Kidney glomerular epithelial cell (primary cell): ENCODE data around the gene PLS3.
A peak's percentile ranks its signal among the peaks of the same experiment; 100 is the strongest.
"Not testable (repeated sequence)": the region's sequence is repeated elsewhere in the genome, so short reads cannot be mapped to it uniquely, and the experiment has no call there.

Experiments
- DNase-seq: peaks from one replicate; lab custom pipeline; 2025; lab: John Stamatoyannopoulos, UW

PLS3 gene

DNA sequence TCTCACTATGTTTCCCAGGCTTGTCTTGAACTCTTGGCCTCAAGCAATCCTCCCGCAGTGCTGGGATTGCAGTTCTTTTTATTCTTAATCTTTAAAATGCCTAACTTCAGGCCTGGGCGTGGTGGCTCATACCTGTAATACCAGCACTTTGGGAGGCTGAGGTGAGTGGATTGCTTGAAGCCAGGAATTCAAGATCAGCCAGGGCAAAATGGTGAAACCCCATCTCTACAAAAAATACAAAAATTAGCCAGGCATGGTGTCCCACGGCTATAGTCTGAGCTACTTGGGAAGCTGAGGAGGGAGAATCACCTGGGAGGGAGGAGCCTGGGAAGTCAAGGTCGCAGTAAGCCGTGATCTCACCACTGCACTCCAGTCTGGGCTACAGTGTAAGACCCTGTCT is 45.9 kb downstream of the PLS3 start:
- no peak for DNase-seq

DNA sequence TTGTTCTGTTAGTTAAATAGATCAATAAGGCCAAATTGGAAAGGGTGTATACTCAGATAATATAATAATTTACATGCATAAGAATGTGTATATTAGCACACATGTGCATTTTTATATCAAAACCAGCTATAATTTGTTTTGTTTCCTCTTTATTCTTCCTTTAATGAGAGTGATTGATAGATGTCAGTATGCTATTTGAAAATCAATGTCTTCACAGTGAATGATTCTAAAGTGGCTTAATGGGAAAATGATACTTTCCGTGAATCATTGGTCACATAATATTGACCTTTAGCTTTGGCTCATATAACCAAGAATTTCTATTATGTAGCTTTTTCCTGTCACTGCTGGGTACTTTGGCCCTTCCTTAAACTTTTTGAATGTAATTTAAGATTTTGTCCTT is 48.6 kb downstream of the PLS3 start:
- DNase-seq, result no peak

DNA sequence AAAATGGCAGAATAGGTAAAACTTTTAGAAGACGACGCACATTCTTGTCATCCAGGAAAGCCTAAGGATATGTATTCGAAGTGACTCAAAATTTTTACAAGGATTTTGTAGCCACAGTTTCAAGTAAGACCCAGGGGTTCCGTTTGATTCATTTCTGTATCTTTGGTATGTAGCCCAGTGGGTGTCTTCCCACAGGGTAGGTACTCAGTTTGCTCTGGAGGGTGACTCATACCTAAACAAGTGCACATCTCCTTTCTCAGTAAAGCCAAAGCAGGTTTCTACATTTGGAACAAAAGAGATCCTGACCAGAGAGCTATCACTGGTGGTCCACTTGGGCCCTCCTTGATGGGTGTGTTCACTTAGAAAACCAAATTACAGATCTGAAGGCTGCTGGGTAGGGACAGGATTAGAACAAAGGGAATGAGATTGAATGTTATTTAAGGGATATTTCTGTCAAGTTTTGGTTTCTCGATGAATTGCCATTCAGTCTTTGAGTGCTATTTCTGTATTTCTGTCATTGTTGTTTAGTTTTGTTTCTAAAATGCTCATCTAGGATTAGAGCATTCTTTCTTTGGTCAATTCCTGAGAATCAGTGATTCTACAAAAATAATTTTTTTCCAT is 56.1 kb downstream of the PLS3 start:
- peak; percentile 19 for DNase-seq

DNA sequence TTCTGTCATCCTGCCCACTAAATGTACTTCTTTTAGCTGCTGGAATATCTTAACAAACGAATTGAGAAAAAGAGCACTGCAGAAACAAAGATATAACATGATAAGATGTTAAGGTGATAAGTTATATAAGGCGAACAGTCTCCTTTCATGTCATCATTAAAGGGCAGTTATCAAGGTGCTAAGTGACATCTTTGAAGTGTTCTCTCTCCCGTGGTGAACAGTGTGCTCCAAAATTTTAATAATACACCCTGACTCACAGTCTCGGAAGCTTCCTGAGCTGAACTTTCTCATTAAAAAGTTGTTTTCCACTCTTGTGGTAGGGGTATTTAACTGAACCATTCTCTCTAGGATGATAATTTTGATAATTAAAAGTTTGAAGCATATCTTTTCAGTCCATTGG is 61.6 kb downstream of the PLS3 start:
- DNase-seq, result no peak

DNA sequence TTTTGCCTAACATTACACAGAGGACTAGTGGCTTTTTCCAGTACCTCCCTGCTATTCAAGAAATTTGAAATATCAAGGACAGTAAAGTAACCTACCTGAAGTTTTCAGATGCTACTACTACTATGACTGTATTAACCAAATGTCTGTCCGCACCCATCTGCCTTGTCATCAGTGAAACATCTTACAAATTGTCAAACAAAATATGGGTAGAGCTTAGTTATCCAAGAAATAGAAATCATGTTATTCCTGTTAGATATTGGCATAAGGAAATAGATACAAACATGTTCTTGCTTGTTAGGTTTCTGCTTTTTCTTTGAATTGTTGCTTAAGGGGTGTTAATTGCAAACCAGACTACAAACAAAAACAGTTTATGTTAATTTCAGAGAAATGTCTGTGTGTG is 63.9 kb downstream of the PLS3 start:
- DNase-seq, result no peak

DNA sequence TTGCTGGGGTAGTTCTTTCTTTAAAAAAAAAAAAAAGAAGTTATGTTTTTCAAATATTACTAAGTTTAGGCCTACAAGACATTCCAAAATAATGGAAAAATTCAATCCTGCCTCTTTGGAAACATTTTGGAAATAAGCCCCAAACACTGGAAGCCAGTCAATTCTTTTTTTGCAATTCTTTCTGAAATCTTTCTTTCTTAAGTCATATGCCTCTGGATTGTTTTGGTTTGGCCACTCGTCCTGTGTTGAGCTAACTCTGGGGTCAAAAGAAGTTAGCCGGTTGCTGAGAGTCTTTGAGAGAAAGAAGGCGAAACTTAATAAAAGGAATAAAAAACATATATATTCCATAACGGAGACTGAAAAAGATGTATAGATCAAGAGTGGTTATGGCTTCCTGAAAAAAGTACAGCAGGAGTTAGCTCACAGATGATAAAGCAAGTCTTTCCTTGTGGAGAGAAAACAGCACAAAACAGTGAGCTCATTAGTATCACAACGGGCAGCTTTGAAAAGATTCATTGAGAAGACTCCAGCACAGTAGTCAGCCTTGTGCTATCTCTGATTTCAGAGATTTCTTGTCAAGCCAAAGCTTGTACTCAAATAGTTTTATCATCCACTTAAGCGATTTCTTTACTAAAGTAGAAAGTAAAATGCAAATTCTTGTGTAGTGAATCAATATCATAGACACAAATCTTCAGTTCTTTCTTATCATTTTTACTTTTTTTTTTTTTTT is 64.8 kb downstream of the PLS3 start:
- DNase-seq, result no peak

DNA sequence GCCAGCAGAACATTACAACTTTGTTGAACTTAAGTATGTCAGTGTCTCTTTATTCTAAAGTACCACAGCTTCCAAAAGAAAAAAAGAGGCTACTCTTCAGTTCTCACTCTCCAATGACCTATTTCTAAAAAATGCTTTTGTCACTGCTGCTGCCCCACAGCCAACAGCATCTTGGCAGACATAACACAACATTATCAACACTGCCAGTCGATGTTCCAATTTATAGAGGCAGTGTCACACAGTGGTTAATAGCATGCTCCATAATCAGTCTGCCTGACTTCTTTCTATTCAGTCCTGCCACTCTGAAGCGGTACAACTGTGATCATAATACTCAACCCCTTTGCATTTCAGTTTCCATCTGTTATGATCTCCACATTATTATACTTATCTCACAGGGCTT is 69.2 kb downstream of the PLS3 start:
- no peak for DNase-seq

DNA sequence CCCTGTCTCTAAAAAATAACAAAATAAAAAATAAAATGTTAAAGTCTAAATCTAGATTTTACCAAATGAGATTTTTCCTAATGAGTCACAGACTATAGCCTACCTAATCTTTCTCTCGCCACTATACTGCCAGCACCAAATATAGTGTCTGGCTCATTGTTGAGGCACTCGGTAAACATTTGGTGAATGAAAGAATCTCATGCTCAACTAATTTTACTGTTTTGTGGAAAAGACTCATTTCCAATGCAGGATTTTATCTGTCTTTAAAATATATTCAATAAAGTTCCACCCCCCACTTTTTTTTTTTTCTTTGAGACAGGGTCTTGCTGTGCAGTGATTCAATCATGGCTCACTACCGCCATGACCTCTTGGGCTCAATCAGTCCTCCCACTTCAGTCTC is 71.5 kb downstream of the PLS3 start:
- DNase-seq, result no peak

DNA sequence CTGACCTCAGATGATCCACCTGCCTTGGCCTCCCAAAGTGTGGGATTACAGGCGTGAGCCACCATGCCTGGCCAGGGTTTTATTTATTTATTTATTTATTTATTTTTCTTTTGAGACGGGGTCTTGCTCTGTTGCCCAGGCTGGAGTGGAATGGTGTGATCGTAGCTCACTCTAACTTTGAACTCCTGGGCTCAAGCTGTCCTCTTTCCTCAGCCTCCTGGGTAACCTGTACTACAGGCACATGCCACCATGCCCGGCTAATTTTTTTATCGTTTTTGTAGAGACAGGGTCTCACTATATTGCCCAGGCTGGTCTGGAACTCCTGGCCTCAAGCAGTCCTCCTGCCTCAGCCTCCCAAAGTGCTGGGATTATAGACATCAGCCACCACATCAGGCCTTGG is 72.4 kb downstream of the PLS3 start:
- DNase-seq, result not testable (repeated sequence)

DNA sequence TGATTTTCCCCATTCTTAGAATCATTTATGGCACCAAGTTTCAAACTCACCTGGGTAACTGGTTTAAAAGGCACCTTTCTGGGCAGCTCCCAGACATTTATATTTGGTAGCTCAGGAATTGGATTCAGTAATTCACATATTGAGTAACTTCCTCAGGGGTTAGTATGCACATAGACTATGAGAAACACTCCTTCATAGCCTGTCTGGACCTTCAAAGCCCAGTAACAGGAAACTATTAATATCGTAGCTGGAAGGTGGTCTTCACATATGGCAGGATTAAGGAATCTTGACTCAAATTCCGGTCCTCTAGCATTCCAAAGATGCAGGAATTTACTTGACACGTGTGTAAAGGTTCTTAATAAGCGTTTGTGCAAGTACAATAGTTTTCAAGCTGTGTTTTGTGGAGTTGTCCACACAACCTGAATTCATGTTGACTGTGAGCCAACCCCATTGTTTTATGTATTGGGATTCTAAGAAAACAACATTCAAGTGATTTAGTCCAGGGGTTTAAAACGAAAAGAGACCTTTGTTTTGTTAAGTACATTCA is 78.4 kb downstream of the PLS3 start:
- no peak for DNase-seq

DNA sequence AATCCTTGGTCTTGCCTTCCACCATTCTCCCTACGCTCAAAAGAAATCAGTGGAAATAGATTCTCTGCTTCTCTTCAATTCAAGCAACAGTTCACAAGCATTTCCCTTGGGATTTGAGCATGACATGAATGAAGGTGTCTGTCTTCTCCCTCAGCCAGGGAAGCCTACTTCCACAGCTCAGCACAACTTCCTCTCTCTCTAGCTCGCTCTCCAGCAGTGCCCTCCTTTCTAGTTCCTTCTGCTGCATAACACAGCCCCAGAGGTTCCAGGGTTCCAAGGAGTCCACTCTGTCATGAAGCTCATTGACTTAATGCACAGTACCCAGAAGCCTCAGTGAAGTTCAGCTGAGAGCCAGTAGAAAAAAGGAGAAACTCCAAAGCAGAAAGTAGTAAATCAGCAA is 81.3 kb downstream of the PLS3 start:
- no peak for DNase-seq

DNA sequence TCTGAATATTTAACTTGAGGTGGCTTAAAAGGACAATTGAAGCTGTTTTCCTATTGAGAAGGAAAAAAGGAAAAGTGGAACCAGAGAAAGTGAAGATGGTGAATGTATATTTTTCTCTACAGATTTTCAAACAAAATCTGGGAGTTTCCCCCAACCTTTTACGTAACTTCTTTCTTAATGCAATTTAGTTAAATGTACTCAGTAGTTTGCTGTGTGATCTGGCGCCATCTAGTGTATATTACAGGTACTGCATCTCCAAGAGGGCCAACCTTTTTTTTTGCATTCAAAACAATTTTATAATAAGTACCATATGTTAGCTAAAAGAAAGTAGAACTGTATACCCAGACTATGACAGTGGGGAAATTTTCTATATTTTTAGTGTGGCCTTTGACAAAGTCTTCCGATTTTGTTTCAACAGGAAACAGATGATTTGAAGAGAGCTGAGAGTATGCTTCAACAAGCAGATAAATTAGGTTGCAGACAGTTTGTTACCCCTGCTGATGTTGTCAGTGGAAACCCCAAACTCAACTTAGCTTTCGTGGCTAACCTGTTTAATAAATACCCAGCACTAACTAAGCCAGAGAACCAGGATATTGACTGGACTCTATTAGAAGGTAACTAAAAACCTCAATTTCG is 82.0 kb downstream of the PLS3 start:
- DNase-seq, result peak; percentile 18

DNA sequence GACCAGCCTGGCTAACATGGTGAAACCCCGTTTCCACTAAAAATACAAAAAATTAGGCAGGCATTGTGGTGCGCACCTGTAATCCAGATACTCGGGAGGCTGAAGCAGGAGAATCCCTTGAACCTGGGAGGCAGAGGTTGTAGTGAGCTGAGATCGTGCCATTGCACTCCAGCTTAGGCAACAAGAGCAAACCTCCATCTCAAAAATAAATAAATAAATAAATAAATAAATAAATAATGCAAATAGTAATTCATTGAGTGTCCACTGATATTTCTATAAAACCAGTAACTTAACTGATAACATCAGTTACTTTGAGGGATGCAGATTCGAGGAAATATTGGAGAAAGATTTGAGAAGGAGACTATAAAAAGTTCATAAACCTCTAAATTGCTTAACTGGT is 83.4 kb downstream of the PLS3 start:
- DNase-seq, result not testable (repeated sequence)

DNA sequence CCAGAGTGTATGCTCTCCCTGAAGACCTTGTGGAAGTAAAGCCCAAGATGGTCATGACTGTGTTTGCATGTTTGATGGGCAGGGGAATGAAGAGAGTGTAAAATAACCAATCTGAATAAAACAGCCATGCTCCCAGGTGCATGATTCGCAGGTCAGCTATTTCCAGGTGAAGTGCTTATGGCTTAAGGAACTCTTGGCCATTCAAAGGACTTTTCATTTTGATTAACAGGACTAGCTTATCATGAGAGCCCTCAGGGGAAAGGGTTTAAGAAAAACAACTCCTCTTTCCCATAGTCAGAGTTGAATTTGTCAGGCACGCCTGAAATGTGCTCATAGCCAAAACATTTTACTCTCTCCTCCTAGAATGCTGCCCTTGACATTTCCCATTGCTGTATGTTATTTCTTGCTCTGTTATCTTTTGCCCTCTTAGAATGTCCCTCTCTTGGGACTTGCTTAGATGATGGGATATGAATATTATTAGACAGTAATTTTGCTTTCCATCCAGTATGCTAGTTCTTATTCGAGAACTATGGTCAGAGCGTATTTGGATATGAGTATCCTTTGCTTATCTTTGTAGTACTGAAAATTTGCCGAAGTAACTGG is 88.6 kb downstream of the PLS3 start:
- no peak for DNase-seq

DNA sequence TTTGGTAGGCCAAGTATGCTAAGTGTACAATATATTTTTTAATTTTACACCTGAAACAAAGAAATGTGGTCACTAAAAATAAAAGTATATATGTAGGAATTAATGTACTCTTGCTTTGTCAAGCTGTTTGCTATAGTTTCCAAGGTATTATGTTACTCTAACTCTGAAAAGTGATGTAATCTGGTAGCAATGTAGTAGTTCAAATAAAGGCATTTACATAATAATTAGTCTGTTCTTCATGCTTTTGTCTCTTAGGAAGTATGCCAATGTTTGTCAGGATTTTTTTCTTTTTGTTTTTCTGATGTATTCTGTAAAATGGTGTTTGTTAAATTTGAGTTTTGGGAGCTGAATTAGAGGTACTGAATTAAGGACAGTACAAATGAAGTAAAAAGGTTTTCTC is 89.5 kb downstream of the PLS3 start:
- no peak for DNase-seq

DNA sequence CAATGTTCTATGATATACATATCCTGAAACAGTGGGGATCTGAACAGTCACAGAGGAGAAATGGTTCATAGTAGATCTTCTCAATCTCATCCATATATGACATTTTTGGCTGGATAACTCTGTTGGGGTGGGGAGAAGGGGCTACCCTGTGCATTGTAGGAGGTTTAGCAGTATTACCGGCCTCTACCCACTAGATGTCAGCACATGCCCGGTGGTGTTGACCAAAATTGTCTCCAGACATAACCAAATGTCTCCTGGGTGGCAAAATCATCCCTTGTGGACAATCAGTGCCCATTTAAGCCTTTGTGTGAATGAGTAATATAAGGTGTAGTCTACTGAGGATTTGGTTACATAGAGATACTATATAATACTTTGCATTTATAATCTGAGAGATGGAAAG is 89.9 kb downstream of the PLS3 start:
- peak; percentile 12 for DNase-seq

DNA sequence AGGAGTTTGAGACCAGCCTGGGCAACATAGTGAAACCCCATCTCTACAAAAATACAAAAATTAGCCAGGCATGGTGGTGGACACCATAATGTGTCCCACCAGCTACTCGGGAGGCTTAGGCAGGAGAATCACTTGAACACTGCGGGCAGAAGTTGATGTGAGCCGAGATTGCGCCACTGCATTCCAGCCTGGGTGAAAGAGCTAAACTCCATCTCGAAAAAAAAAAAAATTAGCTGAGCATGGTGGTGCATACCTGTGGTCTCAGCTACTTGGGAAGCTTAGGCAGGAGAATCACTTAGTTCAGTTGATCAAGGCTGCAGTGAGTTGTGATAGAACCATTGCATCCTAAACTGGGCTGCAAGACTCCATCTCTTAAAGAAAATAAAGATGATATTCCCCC is 91.2 kb downstream of the PLS3 start:
- no peak for DNase-seq

DNA sequence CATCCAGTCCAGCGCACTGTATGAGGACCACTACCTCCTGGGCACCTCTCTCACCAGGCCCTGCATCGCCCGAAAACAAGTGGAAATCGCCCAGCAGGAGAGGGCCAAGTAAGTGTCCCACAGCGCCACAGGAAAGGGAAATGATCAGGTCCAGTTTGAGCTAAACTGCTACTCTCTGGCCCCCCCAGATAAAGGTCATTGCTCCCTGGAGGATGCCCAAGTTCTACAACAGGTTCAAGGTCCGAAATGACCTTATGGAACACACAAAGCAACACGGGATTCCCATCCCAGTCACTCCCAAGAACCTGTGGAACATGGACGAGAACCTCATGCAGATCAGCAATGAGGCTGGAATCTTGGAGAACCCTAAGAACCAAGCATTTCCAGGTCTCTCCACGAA is 104.1 kb downstream of the PLS3 start:
- no peak for DNase-seq

DNA sequence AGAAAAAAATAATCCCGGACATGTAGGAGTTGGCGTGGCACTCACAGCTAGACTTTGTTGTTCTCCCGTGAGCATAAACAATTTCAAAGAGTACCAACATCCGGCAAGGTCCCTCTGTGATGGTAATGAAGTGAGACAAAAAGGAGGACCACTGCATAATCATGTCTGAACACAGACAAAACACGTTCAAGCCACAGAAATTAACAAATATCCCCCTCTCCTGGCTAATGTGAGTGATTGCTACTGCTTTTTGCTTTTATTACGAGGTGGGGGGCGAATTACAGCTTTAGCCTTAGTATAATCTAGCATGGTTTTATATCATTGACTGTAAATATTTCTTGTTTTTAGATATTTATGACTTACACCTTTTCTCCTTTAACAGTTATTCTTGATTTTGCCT is 118.5 kb downstream of the PLS3 start:
- no peak for DNase-seq

DNA sequence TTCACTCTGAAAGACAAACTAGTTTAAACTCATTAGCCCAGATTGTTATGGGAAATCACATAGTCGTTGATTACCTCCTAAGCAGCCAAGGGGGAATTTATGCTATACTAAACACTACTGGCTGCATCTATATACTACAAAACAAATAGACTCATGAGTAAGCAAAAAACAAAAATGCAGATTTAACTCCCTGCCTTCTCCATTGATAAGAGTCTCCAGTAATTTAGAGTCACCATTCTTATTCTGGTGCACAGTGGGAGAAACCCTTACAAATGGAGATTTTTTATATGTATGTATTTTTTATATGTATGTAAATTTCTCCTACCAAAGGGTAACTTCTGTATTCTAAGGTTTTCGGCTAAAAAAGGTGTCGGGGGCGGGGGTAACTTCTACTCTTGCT is 126.6 kb downstream of the PLS3 start:
- no peak for DNase-seq

DNA sequence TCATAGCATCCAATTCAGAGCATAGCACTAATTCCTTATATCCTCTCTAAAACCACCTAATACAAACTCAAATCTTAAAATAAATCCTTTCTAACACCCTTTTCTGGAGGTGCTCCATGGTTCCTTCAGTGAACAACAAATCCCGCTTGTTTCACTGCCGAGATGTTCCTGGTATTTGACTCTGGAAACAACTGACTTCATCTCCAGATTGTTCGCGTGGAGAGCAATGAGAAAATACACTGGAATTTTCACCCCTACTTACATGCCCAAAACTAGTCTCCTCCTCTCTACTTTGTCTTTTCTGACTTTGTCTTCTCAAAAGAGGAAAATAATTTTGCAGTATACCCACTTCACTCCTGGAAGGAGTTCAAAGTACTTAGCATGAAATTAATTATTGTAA is 129.0 kb downstream of the PLS3 start:
- DNase-seq, result no peak

DNA sequence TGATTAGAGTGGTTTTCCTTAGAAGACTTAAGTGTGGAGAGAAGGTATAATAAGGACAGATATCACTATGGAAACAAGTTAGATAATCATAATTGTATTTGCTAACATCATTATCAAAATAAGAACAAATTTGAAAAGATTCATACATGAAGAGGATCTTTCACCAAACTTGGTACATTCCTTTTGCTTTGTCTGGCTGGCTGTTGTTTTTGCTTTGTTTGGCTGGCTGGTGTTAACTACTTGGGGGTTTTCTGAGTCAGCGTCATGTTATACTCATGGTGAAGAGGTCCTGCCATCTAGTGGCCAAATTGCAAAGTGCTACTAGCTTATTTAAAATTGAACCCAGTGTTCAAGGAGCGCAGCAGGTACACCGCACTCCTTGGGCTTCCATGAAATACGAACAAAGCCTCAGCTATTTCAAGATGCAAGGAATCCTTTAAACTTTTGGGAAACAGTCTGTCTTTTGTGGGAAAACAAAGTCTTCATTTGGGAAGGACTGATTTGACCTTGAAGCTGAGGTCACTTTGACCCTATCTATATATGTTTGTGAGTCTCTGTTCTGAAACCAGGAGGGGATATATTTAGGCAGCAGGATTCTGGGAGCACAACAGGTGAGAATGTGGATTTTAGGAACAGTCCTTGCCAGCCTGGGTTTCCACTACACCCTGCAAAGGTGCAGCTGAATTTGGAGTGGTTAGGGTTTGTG is 129.7 kb downstream of the PLS3 start:
- DNase-seq, result peak; percentile 41
